PFSK-1 (cell line): ENCODE results near the gene PLXDC2.

ENCODE experiments used
- POLR2AphosphoS5 ChIP-seq: IDR thresholded peaks from 2 replicates; pipeline ENCODE4 v1.6.1; 2012; ENCODE audit warnings: low read depth, mild to moderate bottlenecking, control low read depth, low read length, moderate library complexity
- REST ChIP-seq, 2 experiments: IDR thresholded peaks; 2 replicates each; pipeline versions ENCODE4 v1.6.1 to v1.8.0; 2011 to 2012; ENCODE audit warnings: low read depth in 2 of 2, low read length in 2 of 2, control low read depth in 1 of 2, inconsistent platforms in 1 of 2, mild to moderate bottlenecking in 1 of 2, moderate library complexity in 1 of 2; ENCODE audit not compliant: insufficient read depth in 1 of 2
- TAF1 ChIP-seq: IDR thresholded peaks from 2 replicates; pipeline ENCODE4 v1.6.1; 2012; ENCODE audit warnings: low read length, control low read depth, borderline replicate concordance; ENCODE audit not compliant: insufficient read depth

- no peak for TF ChIP-seq POLR2AphosphoS5
- no peak for TF ChIP-seq REST (IDR thresholded peaks at IDR 0.05; ENCODE audit: insufficient read depth in 1 of 2, low read depth in 2 of 2, low read length in 2 of 2)
- TF ChIP-seq TAF1, result no peak
Measured at GRCh38 chr10:20091698-20092097, 275.5 kb downstream of the PLXDC2 start.
